Liver (tissue), 9 donors: ENCODE measurements around the gene NUAK1. TPM values are rescaled to one million over a fixed set of nuclear protein-coding genes. Genes with fewer than 3 reads are reported as not detected.

ENCODE experiments used
- DNase-seq: peaks from one replicate; pipeline ENCODE4 v3.0.0-alpha.2; 2017; ENCODE audit warnings: low spot score
- H3K27ac ChIP-seq, 2 donors: one replicate each; pipeline ENCODE4 v1.7.0; 2013; ENCODE audit warnings: inconsistent platforms in 2 of 2, low read length in 2 of 2, control low read depth in 1 of 2, low read depth in 1 of 2, mild to moderate bottlenecking in 1 of 2
- H3K27me3 ChIP-seq, 4 donors: one replicate each; pipeline versions ENCODE4 v1.6.1 to v1.7.0; 2013; ENCODE audit warnings: low read length in 3 of 4, inconsistent platforms in 1 of 4, mild to moderate bottlenecking in 1 of 4, moderate library complexity in 1 of 4; ENCODE audit not compliant: control insufficient read depth in 4 of 4, insufficient read depth in 4 of 4
- H3K36me3 ChIP-seq, 4 donors: one replicate each; pipeline versions ENCODE4 v1.6.1 to v1.7.0; 2013; ENCODE audit warnings: low read length in 3 of 4, mild to moderate bottlenecking in 3 of 4, low read depth in 1 of 4, moderate library complexity in 1 of 4; ENCODE audit not compliant: control insufficient read depth in 4 of 4, insufficient read depth in 3 of 4
- H3K4me1 ChIP-seq, 4 donors: one replicate each; pipeline versions ENCODE4 v1.6.1 to v1.7.0; 2013; ENCODE audit warnings: low read length in 3 of 4, mild to moderate bottlenecking in 3 of 4, moderate library complexity in 1 of 4; ENCODE audit not compliant: control insufficient read depth in 4 of 4, insufficient read depth in 4 of 4
- H3K4me3 ChIP-seq, 3 donors: one replicate each; pipeline versions ENCODE4 v1.6.1 to v1.7.0; 2013; ENCODE audit warnings: low read length in 3 of 3, control low read depth in 1 of 3, low read depth in 1 of 3, mild to moderate bottlenecking in 1 of 3
- H3K9ac ChIP-seq, 2 donors: one replicate each; pipeline ENCODE4 v1.7.0; 2013; ENCODE audit warnings: low read length in 2 of 2, mild to moderate bottlenecking in 2 of 2, moderate library complexity in 2 of 2, control low read depth in 1 of 2, low read depth in 1 of 2
- H3K9me3 ChIP-seq, 4 donors: one replicate each; pipeline versions ENCODE4 v1.6.1 to v1.7.0; 2013; ENCODE audit warnings: low read length in 3 of 4; ENCODE audit not compliant: control insufficient read depth in 4 of 4
- EGR1 ChIP-seq, 2 donors: IDR thresholded peaks; 2 replicates each; pipeline ENCODE4 v1.6.1; 2016 to 2018; ENCODE audit warnings: antibody characterized with exemption in 2 of 2, low read depth in 2 of 2
- FOXA2 ChIP-seq: IDR thresholded peaks from 2 replicates; pipeline ENCODE4 v1.6.1; 2016; ENCODE audit warnings: antibody characterized with exemption
- GABPA ChIP-seq, 2 donors: IDR thresholded peaks in 1 of 2; conservative IDR thresholded peaks in 1 of 2; 2 replicates each; pipeline ENCODE4 v1.6.1; 2016; ENCODE audit warnings: antibody characterized with exemption in 2 of 2, mild to moderate bottlenecking in 1 of 2, moderate library complexity in 1 of 2
- HNF4A ChIP-seq, 2 donors: conservative IDR thresholded peaks; 2 replicates each; pipeline ENCODE4 v1.6.1; 2016; ENCODE audit warnings: antibody characterized with exemption in 2 of 2, mild to moderate bottlenecking in 2 of 2
- JUND ChIP-seq, 2 donors: IDR thresholded peaks; 2 replicates each; pipeline ENCODE4 v1.6.1; 2016; ENCODE audit warnings: antibody characterized with exemption in 2 of 2
- NR2F2 ChIP-seq: IDR thresholded peaks from 2 replicates; pipeline ENCODE4 v1.6.1; 2016; ENCODE audit warnings: antibody characterized with exemption
- RAD21 ChIP-seq, 2 donors: IDR thresholded peaks; 2 replicates each; pipeline ENCODE4 v1.6.1; 2016; ENCODE audit warnings: antibody characterized with exemption in 2 of 2, mild to moderate bottlenecking in 2 of 2
- RXRA ChIP-seq, 2 donors: IDR thresholded peaks; 2 replicates each; pipeline ENCODE4 v1.6.1; 2017 to 2018; ENCODE audit warnings: antibody characterized with exemption in 2 of 2, mild to moderate bottlenecking in 1 of 2
- SP1 ChIP-seq: IDR thresholded peaks from 2 replicates; pipeline ENCODE4 v1.6.1; 2018; ENCODE audit warnings: antibody characterized with exemption, mild to moderate bottlenecking
- TAF1 ChIP-seq: conservative IDR thresholded peaks from 2 replicates; pipeline ENCODE4 v1.6.1; 2016; ENCODE audit warnings: antibody characterized with exemption, mild to moderate bottlenecking
- YY1 ChIP-seq: IDR thresholded peaks from 2 replicates; pipeline ENCODE4 v1.6.1; 2016; ENCODE audit warnings: antibody characterized with exemption, mild to moderate bottlenecking
- WGBS: extraction: QIAGEN DNeasy Blood & Tissue Kit; methylation state at CpG from one replicate; pipeline ENCODE4 v1.1.7; 2013; 5-methylcytosine and 5-hydroxymethylcytosine counted together
- polyA plus RNA-seq, 2 donors: library from polyadenylated mRNA; stranded (reverse) in 1 of 2; unstranded in 1 of 2; fragments of 200-250 nt in 1 of 2; fragments of >200 nt in 1 of 2; fragmentation: Nextera tagmentation in 1 of 2; extraction: Ambion mirVana in 1 of 2; gene quantifications; one replicate each; pipeline versions ENCODE4 v1.2.1 to v1.2.3, GENCODE V29; 2013 to 2015
- total RNA-seq, 2 donors: library from RNA; depleted of rRNA; stranded (reverse); fragments of >200 nt; gene quantifications; one replicate each; pipeline ENCODE4 v1.2.3, GENCODE V29; 2014
- TF ChIP-seq, protein P1 (sequence below): IDR thresholded peaks from 2 replicates; pipeline ENCODE4 v1.6.1; 2016; ENCODE audit warnings: antibody characterized with exemption
- TF ChIP-seq, protein P2 (sequence below): IDR thresholded peaks from 2 replicates; pipeline ENCODE4 v1.6.1; 2016; ENCODE audit warnings: antibody characterized with exemption
- TF ChIP-seq, protein P3 (sequence below): IDR thresholded peaks from 2 replicates; pipeline ENCODE4 v1.6.1; 2016; ENCODE audit warnings: antibody characterized with exemption
- TF ChIP-seq, protein P4 (sequence below): fragments of 150-350 bp; IDR thresholded peaks from 2 replicates; pipeline ENCODE4 v1.5.1; 2017; ENCODE audit warnings: improper control_type of control experiment, low read depth, low read length; ENCODE audit not compliant: missing input control
- donor health status: healthy.
- donor health status: healthy.
- donor health status: healthy.
- donor health status: healthy.
- donor health status: healthy.

The NUAK1 gene
- total and polyA plus RNA-seq, 4 donors = 2.5 to 9.3 (median 3.9) TPM

DNA sequence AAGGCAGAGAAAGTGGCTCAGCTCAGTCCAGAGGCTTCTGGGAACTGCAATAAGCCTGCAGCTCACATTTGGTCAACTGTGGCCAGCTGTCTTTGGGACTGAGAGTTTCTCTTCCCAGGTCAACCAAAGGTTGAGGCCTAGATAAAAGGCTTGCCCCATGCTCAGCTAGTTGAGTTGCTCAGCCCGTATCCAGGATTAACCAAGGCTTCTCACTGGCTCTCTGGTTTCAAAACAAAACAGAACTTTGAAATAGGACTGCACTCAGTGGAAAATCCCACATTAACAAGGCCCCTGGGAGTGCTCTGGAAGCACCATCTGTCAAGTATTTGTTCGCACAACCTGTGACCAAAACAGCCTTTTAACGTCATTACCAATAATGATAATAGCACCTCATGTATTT is 40.3 kb upstream of the NUAK1 start:
- DNase-seq = no peak
- 84% methylated on average over 3 of the region's 3 CpGs for WGBS
- TF ChIP-seq TAF1 = no peak
- TF ChIP-seq EGR1 (IDR thresholded peaks at IDR 0.05; ENCODE audit: low read depth in 2 of 2) = no peak
- no peak for TF ChIP-seq RXRA (IDR thresholded peaks at IDR 0.05)
- Histone ChIP-seq H3K36me3 (no peaks in the 10 kb centered on the region), H3K4me1 (peaks cover 0 to 8% (median 5%) of the 10 kb centered on the region in 4 donors), H3K4me3 (no peak overlapping the region), H3K9me3 (no peaks in the 10 kb centered on the region), H3K27me3 (no peaks in the 10 kb centered on the region), H3K27ac (no peak overlapping the region), H3K9ac (no peak overlapping the region)

DNA sequence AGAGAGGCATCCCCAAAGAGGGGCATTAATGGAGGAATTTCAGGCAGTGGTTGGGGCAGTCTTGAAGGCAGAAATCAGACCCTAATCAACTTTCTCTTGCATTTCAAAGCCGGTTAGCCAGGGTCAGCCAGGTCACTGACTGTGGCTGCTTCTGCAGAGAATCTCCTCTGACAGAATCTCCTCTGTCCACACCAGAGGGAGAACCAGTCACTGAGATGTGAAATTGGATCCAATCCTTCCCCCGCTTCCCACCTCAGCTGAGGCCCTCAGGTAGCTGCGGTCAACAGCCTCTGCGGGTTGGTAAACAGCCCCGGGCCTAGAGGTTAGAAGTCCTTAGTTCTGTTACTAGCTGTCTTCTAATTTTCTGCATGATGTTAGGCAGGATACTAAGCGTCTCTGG is 39.8 kb upstream of the NUAK1 start:
- TF ChIP-seq, protein P1, sequence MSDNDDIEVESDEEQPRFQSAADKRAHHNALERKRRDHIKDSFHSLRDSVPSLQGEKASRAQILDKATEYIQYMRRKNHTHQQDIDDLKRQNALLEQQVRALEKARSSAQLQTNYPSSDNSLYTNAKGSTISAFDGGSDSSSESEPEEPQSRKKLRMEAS = no peak
- TF ChIP-seq JUND (IDR thresholded peaks at IDR 0.05) (no peak), YY1 (no peak), RAD21 (IDR thresholded peaks at IDR 0.05) (no peak), HNF4A (conservative IDR thresholded peaks at IDR 0.05) (no peak), FOXA2 (no peak), TAF1 (no peak), GABPA (IDR thresholded peaks at IDR 0.05 in 1 of 2, conservative IDR thresholded peaks at IDR 0.05 in 1 of 2) (no peak), SP1 (no peak)
- TF ChIP-seq, protein P2, sequence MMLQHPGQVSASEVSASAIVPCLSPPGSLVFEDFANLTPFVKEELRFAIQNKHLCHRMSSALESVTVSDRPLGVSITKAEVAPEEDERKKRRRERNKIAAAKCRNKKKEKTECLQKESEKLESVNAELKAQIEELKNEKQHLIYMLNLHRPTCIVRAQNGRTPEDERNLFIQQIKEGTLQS = no peak
- TF ChIP-seq, protein P3, sequence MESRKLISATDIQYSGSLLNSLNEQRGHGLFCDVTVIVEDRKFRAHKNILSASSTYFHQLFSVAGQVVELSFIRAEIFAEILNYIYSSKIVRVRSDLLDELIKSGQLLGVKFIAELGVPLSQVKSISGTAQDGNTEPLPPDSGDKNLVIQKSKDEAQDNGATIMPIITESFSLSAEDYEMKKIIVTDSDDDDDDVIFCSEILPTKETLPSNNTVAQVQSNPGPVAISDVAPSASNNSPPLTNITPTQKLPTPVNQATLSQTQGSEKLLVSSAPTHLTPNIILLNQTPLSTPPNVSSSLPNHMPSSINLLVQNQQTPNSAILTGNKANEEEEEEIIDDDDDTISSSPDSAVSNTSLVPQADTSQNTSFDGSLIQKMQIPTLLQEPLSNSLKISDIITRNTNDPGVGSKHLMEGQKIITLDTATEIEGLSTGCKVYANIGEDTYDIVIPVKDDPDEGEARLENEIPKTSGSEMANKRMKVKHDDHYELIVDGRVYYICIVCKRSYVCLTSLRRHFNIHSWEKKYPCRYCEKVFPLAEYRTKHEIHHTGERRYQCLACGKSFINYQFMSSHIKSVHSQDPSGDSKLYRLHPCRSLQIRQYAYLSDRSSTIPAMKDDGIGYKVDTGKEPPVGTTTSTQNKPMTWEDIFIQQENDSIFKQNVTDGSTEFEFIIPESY = no peak
- Histone ChIP-seq H3K36me3 (no peaks in the 10 kb centered on the region), H3K9ac (no peak overlapping the region), H3K4me1 (peaks cover 0 to 4% (median 1%) of the 10 kb centered on the region in 4 donors), H3K9me3 (no peaks in the 10 kb centered on the region), H3K4me3 (no peak overlapping the region), H3K27ac (no peak overlapping the region), H3K27me3 (no peaks in the 10 kb centered on the region)
- DNase-seq = no peak
- 91% methylated on average over 6 of the region's 6 CpGs for WGBS

DNA sequence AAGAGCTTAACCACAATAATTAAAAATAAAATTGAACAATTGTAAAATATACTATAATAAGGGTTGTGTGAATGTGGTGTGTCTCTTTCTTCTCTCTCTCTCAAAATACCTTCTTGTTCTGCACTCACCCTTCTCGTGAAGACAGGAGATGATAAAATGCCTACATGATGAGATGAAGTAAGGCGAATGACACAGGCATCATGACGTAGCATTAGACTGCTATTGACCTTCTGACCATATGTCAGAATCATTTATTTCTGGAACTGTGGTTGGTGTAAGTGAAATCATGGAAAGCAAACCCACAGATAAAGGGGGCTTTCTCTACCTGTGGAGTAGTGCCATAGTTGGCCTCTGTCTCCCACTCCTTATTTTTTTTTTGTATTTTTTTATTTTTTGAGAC is 37.8 kb upstream of the NUAK1 start:
- Histone ChIP-seq H3K27me3 (no peaks in the 10 kb centered on the region), H3K9ac (no peak overlapping the region), H3K4me1 (no peaks in the 10 kb centered on the region), H3K9me3 (no peaks in the 10 kb centered on the region), H3K4me3 (no peak overlapping the region), H3K36me3 (no peaks in the 10 kb centered on the region), H3K27ac (no peak overlapping the region)
- no peak for DNase-seq
- 91% methylated on average over 3 of the region's 3 CpGs for WGBS
- TF ChIP-seq RAD21 (IDR thresholded peaks at IDR 0.05) (no peak), YY1 (no peak)

DNA sequence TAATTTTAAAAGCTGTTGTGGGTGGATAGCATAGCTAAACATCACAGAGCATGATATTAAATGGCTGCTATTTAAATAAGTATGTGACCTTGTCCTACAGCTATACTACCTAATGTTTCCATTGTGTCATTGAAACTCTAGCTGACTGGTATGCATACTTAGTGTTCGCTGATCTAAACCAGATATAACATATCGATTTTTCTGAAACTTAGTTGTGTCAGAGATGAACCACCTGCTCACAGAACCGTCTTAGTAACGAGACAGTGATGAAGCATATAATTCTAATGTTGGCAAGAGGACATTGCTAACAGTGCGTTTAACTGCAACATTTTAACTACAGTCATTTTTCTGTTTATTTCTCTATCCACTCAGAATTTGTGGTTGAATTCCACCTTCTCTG is 36.1 kb upstream of the NUAK1 start:
- H3K36me3 ChIP-seq = no peaks in the 10 kb centered on the region
- H3K27me3 ChIP-seq = no peaks in the 10 kb centered on the region
- no peak overlapping the region for H3K9ac ChIP-seq
- TF ChIP-seq NR2F2 (no peak), YY1 (no peak), JUND (IDR thresholded peaks at IDR 0.05) (no peak), FOXA2 (no peak), GABPA (IDR thresholded peaks at IDR 0.05 in 1 of 2, conservative IDR thresholded peaks at IDR 0.05 in 1 of 2) (no peak), RAD21 (IDR thresholded peaks at IDR 0.05) (no peak), EGR1 (IDR thresholded peaks at IDR 0.05; ENCODE audit: low read depth in 2 of 2) (no peak), SP1 (no peak), HNF4A (conservative IDR thresholded peaks at IDR 0.05) (no peak)
- TF ChIP-seq, protein P4, sequence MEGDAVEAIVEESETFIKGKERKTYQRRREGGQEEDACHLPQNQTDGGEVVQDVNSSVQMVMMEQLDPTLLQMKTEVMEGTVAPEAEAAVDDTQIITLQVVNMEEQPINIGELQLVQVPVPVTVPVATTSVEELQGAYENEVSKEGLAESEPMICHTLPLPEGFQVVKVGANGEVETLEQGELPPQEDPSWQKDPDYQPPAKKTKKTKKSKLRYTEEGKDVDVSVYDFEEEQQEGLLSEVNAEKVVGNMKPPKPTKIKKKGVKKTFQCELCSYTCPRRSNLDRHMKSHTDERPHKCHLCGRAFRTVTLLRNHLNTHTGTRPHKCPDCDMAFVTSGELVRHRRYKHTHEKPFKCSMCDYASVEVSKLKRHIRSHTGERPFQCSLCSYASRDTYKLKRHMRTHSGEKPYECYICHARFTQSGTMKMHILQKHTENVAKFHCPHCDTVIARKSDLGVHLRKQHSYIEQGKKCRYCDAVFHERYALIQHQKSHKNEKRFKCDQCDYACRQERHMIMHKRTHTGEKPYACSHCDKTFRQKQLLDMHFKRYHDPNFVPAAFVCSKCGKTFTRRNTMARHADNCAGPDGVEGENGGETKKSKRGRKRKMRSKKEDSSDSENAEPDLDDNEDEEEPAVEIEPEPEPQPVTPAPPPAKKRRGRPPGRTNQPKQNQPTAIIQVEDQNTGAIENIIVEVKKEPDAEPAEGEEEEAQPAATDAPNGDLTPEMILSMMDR = no peak
- TF ChIP-seq, protein P1 = no peak
- TF ChIP-seq, protein P3 = no peak
- WGBS = 91% methylated on average over 5 of the region's 5 CpGs
- no peak overlapping the region for H3K27ac ChIP-seq
- H3K4me3 ChIP-seq = no peak overlapping the region
- DNase-seq = no peak
- H3K9me3 ChIP-seq = no peaks in the 10 kb centered on the region
- H3K4me1 ChIP-seq = no peaks in the 10 kb centered on the region
